T-helper 1 cell treated with Interleukin-12 subunit alpha and Interleukin-12 subunit beta and Interleukin-4 antibody, amounts not matched to agents 30 μg/mL and 1 μg/mL, for 36 hours (primary cell): Measurements from ENCODE around the gene ALDH1L2.
"Not testable (repeated sequence)": the region's sequence is repeated elsewhere in the genome, so short reads cannot be mapped to it uniquely, and the experiment has no call there.

Experiments
- H3K27ac Mint-ChIP-seq: one replicate; pipeline ENCODE4 v1.8.0; 2021; ENCODE audit warnings: mild to moderate bottlenecking, mixed read lengths
- H3K27me3 Mint-ChIP-seq: one replicate; pipeline ENCODE4 v1.8.0; 2021; ENCODE audit warnings: low read depth, mixed read lengths
- H3K36me3 Mint-ChIP-seq: one replicate; pipeline ENCODE4 v1.8.0; 2021; ENCODE audit warnings: low read depth, mixed read lengths
- H3K4me1 Mint-ChIP-seq: one replicate; pipeline ENCODE4 v1.8.0; 2021; ENCODE audit warnings: low read depth, mixed read lengths
- H3K4me3 Mint-ChIP-seq: one replicate; pipeline ENCODE4 v1.8.0; 2021; ENCODE audit warnings: mild to moderate bottlenecking, moderate library complexity, mixed read lengths
- H3K9me3 Mint-ChIP-seq: one replicate; pipeline ENCODE4 v1.8.0; 2021; ENCODE audit warnings: mixed read lengths

Gene ALDH1L2

GRCh38 chr12:104997541-104997940 lies 86.7 kb downstream of the ALDH1L2 start:
- Mint-ChIP-seq H3K4me1 (peaks cover 5% of the 10 kb centered on the region), H3K9me3 (peaks cover 26% of the 10 kb centered on the region), H3K4me3 (no peak overlapping the region), H3K27me3 (no peaks in the 10 kb centered on the region), H3K36me3 (peaks cover 63% of the 10 kb centered on the region), H3K27ac (no peak overlapping the region)

GRCh38 chr12:104994336-104994735 lies 89.9 kb downstream of the ALDH1L2 start:
- peaks cover 54% of the 10 kb centered on the region for H3K36me3 Mint-ChIP-seq

GRCh38 chr12:104991565-104992128 lies 92.6 kb downstream of the ALDH1L2 start:
- H3K27me3 Mint-ChIP-seq, result no peaks in the 10 kb centered on the region
- peaks cover 8% of the 10 kb centered on the region for H3K9me3 Mint-ChIP-seq
- peaks cover 41% of the 10 kb centered on the region for H3K36me3 Mint-ChIP-seq
- no peak overlapping the region for H3K4me3 Mint-ChIP-seq
- peaks cover 18% of the 10 kb centered on the region for H3K4me1 Mint-ChIP-seq
- no peak overlapping the region for H3K27ac Mint-ChIP-seq

More at GRCh38 chr12:104994336-104994735, 89.9 kb downstream of the ALDH1L2 start:
- Mint-ChIP-seq H3K9me3 (peaks cover 4% of the 10 kb centered on the region), H3K4me3 (no peak overlapping the region), H3K27me3 (no peaks in the 10 kb centered on the region), H3K4me1 (peaks cover 9% of the 10 kb centered on the region), H3K27ac (no peak overlapping the region)

- Mint-ChIP-seq H3K27ac (no peak overlapping the region), H3K27me3 (no peaks in the 10 kb centered on the region), H3K36me3 (peaks cover 39% of the 10 kb centered on the region), H3K9me3 (peaks cover 8% of the 10 kb centered on the region), H3K4me3 (no peak overlapping the region), H3K4me1 (peaks cover 21% of the 10 kb centered on the region)
Measured at GRCh38 chr12:104990950-104991349, 93.3 kb downstream of the ALDH1L2 start.

- H3K27me3 Mint-ChIP-seq, result peaks cover 12% of the 10 kb centered on the region
- H3K36me3 Mint-ChIP-seq, result peaks cover 25% of the 10 kb centered on the region
- H3K9me3 Mint-ChIP-seq, result peaks cover 8% of the 10 kb centered on the region
Measured at GRCh38 chr12:104986022-104986941, 98.0 kb downstream of the ALDH1L2 start, which contains the start of gene NOPCHAP1. Gene NOPCHAP1, plus strand, starts transcription at chr12:104986316. Its CDS starts 37 bp downstream, at chr12:104986353.

GRCh38 chr12:104985206-104985605 lies 99.1 kb downstream of the ALDH1L2 start:
- peaks cover 23% of the 10 kb centered on the region for H3K27me3 Mint-ChIP-seq
- peak overlapping the region; percentile 84 for H3K4me3 Mint-ChIP-seq
- H3K4me1 Mint-ChIP-seq, result peaks cover 27% of the 10 kb centered on the region
- no peak overlapping the region for H3K27ac Mint-ChIP-seq
- peaks cover 19% of the 10 kb centered on the region for H3K36me3 Mint-ChIP-seq
- H3K9me3 Mint-ChIP-seq, result peaks cover 8% of the 10 kb centered on the region

More at GRCh38 chr12:104986022-104986941, 98.0 kb downstream of the ALDH1L2 start, which contains the start of gene NOPCHAP1:
- H3K27ac Mint-ChIP-seq, result peak within 1 kb of the TSS; percentile 33
- peak within 1 kb of the TSS; percentile 86 for H3K4me3 Mint-ChIP-seq
- peaks cover 27% of the 10 kb centered on the region for H3K4me1 Mint-ChIP-seq

GRCh38 chr12:104977688-104978087 lies 106.6 kb downstream of the ALDH1L2 start:
- H3K4me3 Mint-ChIP-seq, H3K36me3 Mint-ChIP-seq, H3K27ac Mint-ChIP-seq, H3K4me1 Mint-ChIP-seq, H3K9me3 Mint-ChIP-seq: not testable (repeated sequence)
- H3K27me3 Mint-ChIP-seq, result peaks cover 27% of the 10 kb centered on the region

GRCh38 chr12:104976703-104977102 lies 107.6 kb downstream of the ALDH1L2 start:
- Mint-ChIP-seq H3K36me3 (no peaks in the 10 kb centered on the region), H3K27me3 (peaks cover 28% of the 10 kb centered on the region), H3K27ac (no peak overlapping the region), H3K9me3 (no peaks in the 10 kb centered on the region), H3K4me3 (no peak overlapping the region), H3K4me1 (no peaks in the 10 kb centered on the region)

- no peaks in the 10 kb centered on the region for H3K36me3 Mint-ChIP-seq
- H3K9me3 Mint-ChIP-seq, result no peaks in the 10 kb centered on the region
- no peaks in the 10 kb centered on the region for H3K4me1 Mint-ChIP-seq
- no peak overlapping the region for H3K27ac Mint-ChIP-seq
- no peak overlapping the region for H3K4me3 Mint-ChIP-seq
- peaks cover 25% of the 10 kb centered on the region for H3K27me3 Mint-ChIP-seq
Measured at GRCh38 chr12:104975587-104976343, 108.5 kb downstream of the ALDH1L2 start.

GRCh38 chr12:104974626-104975290 lies 109.5 kb downstream of the ALDH1L2 start:
- Mint-ChIP-seq H3K4me3 (no peak overlapping the region), H3K27ac (no peak overlapping the region), H3K9me3 (no peaks in the 10 kb centered on the region), H3K27me3 (peaks cover 15% of the 10 kb centered on the region), H3K36me3 (no peaks in the 10 kb centered on the region), H3K4me1 (no peaks in the 10 kb centered on the region)

- H3K4me3 Mint-ChIP-seq, result no peak overlapping the region
- no peaks in the 10 kb centered on the region for H3K9me3 Mint-ChIP-seq
- no peaks in the 10 kb centered on the region for H3K36me3 Mint-ChIP-seq
- H3K4me1 Mint-ChIP-seq, result no peaks in the 10 kb centered on the region
- H3K27ac Mint-ChIP-seq, result no peak overlapping the region
- peaks cover 7% of the 10 kb centered on the region for H3K27me3 Mint-ChIP-seq
Measured at GRCh38 chr12:104973250-104973649, 111.0 kb downstream of the ALDH1L2 start.

GRCh38 chr12:104971306-104971705 lies 113.0 kb downstream of the ALDH1L2 start:
- H3K4me1 Mint-ChIP-seq, result no peaks in the 10 kb centered on the region
- no peaks in the 10 kb centered on the region for H3K9me3 Mint-ChIP-seq
- no peaks in the 10 kb centered on the region for H3K36me3 Mint-ChIP-seq
- no peak overlapping the region for H3K4me3 Mint-ChIP-seq
- no peak overlapping the region for H3K27ac Mint-ChIP-seq
- H3K27me3 Mint-ChIP-seq, result peaks cover 11% of the 10 kb centered on the region
